NCI-H2227 (cell line): Measurements from ENCODE around the gene USP30.

Experiments used
- DNase-seq: peaks from one replicate; lab custom pipeline; 2025; ENCODE audit not compliant: unreplicated experiment; lab: John Stamatoyannopoulos, UW

Gene USP30

DNA sequence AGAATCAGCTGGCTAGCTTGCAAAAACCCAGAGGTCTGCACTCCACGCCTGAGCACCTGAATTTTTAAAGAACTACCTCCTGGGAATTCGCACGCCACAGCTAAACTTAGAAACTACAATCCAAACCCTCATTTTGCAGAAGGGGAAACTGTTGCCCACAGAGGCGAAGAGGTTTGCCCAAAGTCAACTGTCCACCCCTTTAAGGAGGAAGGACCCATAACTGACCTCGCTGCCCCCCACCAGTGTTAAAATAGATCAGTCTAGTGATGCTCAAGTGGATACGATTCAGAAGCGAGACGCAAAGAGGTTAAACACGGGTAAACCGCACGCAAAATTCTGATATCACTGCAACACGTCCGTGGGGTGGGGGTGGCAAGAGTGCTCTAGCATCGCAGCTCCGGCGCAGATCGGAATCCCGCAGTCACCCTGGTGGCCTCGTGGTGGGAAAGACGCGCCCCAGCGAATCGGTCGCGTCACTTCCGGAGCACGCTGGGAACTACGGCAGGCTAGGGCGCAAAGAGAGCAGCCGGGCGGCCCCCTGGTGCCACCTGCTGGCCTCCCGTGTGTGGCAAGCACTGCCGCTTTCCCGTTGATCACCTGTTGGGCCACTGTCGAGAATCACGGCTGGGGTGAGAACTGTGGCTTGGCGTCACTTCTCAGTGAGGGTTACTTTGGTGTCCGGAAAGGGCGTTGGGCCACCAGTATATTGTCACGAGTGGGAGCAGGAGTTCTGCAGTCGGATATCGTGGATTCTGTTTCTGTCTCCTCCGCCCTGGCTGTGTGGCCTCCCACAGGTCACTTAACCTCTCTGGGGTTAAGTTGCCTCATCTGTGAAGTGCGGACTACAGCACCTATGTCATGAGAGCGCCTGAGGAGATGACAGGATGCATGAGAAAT lies 40.9 kb downstream of the USP30 start, which contains the start of gene ALKBH2:
Gene ALKBH2 (minus strand): TSS at position 451 of the 897 bp plus-strand sequence. CDS start 686 bp downstream, outside the sequence.
- peak; percentile 98 for DNase-seq

DNA sequence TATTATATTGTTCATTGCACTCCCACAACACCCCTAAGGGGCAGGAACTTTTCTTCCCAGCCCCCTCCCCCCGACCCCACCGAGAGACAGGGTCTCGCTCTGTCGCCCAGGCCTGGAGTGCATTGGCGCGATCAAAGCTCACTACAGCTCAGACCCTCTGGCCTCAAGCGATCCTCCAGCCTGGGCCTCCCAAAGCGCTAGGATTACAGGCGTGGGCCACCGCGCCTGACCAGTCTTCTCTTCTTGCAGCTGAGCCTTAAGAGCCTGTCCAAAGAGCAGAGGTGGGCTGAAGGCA lies 44.7 kb downstream of the USP30 start:
- no peak for DNase-seq

DNA sequence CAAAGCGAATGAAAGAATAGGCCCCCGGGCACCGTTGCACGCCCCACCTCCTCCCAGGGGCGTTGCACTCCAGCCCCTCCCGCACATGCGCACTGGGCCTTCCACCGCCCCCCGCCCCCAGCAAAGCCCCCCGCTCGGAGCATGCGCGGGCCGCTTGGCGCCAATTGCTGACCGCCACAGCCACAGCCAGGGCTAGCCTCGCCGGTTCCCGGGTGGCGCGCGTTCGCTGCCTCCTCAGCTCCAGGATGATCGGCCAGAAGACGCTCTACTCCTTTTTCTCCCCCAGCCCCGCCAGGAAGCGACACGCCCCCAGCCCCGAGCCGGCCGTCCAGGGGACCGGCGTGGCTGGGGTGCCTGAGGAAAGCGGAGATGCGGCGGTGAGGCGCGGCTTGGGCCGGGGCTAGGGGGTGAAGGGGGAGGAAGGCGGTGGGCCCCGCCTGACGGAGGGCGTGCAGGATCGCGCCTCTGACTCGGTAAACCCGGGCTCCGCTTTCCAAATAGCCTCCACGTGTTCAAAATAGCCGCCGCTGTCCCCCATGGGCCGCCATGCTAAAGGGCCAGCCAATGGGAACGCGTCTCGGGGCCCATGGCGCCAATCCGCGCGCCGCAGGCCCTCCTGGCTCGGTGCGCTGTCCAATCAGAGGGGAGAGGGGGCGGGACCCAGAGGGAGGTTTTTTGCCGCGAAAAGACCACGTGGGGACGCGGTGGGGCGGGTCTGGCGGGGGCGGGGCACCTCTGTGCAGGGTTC lies 45.2 kb downstream of the USP30 start, which contains the start of gene UNG:
Gene UNG (plus strand): TSS at position 163 of the 748 bp plus-strand sequence. CDS start 83 bp downstream, at position 246.
- peak; percentile 98 for DNase-seq

DNA sequence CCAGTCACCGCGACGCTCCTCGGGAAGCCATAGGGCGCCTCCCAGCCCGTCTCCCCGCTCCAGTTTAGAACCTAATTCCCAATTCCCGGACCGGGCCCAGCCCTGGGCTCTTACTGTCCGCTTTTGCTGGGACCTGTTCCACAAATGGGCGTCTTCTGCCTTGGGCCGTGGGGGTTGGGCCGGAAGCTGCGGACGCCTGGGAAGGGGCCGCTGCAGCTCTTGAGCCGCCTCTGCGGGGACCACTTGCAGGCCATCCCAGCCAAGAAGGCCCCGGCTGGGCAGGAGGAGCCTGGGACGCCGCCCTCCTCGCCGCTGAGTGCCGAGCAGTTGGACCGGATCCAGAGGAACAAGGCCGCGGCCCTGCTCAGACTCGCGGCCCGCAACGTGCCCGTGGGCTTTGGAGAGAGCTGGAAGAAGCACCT lies 45.8 kb downstream of the USP30 start:
- peak; percentile 89 for DNase-seq

DNA sequence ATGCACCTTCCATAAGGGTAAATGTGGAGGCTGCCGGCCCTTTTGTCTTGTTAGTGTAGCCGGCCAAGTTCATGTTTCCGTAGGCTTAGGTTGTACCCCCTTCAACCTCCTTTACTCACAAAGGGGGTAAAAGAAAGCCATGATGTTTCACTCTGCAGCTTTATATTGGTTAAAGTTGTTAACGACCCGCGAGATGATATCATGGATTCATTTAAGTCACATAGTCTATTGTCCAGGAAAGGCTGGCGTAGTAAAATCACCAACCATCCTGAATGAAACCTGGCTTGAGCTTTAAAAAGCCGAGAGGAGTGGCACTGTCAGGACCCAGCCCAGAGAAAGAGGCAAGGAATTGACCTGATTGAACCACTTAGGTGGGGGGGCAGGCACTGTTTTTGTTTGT lies 46.3 kb downstream of the USP30 start:
- peak; percentile 36 for DNase-seq

DNA sequence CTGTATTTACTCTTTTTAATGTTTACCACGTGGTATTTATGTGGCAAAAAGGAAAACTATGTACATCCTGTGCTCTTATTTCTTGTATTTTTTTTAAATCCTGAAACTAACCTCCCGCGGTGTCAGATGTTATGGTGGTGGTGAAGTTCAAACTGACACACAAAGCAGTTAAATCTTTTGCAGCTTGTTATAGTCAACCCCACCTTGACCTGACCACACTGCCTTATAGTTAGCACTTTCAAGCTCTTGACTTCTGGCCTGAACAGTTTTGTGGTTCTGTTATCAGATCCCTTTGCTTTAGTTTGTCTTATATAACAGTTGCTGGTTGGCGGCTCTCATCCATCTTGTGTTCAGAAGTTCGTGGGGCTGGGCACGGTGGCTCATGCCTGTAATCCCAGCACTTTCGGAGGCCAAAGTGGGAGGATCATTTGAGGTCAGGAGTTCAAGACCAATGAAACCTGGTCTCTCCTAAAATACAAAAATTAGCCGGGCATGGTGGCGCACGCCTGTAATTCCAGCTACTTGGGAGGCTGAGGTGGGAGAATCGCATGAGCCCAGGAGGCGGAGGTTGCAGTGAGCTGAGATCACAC lies 47.1 kb downstream of the USP30 start:
- DNase-seq, result no peak

DNA sequence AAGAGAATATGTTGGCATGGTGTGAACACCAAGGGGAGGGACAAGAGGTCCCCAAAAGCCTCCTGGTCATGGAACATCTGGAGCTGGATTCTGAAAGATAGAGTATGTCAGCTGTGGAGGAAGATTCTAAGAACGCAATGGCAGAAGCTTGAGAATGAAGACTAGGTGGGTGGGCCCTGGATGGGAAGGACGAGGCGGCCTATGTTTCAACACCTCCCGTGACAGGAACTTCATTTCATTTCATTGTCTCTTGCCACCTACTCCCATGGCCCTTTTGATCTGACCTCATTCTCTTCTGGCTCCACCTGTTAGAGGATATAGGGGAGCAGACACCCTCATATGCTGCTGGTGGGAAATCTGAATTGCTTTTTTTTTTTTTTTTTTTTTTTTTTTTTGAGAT lies 48.4 kb downstream of the USP30 start:
- no peak for DNase-seq

DNA sequence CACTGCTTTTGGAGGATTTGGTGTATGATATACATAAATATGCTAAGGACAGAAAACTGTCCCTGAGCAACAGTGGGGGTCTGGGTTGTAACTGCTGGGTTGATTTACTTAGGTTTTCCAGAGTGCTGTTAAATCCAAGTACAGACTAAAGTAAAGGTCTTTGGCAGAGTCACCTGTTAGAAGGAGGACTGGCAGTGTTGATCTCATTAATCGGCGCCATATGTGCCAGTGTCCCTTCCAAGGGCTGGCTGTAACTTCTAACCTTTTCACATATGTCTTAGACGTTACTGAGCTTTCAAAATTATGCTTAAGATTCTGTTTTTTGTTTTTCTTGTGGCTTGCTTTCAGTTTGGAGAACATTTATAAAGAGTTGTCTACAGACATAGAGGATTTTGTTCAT lies 50.1 kb downstream of the USP30 start:
- DNase-seq, result no peak

DNA sequence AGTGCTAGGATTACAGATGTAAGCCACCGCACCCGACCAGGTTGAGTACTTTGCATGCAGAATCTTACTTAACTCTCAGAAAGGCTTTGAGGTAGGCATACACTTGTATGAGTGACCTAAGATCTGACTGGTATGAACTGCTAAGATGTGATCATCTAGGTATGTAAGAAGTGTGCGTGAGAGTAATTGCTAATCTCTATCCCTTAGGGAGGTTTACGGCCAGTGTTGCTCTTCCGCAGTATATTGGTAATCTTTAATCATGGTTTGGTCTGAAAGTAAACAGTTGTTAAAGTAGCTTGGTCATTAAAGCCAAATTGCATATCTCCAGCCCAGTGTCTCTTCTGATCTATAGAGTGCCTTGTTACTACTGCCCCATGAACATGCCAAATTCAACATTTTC lies 52.8 kb downstream of the USP30 start:
- DNase-seq, result no peak

DNA sequence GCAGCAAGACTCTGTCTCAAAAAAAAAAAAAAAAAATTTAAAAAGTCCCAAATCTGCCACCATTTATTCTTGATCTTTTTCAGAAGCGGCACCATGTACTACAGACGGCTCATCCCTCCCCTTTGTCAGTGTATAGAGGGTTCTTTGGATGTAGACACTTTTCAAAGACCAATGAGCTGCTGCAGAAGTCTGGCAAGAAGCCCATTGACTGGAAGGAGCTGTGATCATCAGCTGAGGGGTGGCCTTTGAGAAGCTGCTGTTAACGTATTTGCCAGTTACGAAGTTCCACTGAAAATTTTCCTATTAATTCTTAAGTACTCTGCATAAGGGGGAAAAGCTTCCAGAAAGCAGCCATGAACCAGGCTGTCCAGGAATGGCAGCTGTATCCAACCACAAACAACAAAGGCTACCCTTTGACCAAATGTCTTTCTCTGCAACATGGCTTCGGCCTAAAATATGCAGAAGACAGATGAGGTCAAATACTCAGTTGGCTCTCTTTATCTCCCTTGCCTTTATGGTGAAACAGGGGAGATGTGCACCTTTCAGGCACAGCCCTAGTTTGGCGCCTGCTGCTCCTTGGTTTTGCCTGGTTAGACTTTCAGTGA lies 57.5 kb downstream of the USP30 start:
- DNase-seq, result no peak

DNA sequence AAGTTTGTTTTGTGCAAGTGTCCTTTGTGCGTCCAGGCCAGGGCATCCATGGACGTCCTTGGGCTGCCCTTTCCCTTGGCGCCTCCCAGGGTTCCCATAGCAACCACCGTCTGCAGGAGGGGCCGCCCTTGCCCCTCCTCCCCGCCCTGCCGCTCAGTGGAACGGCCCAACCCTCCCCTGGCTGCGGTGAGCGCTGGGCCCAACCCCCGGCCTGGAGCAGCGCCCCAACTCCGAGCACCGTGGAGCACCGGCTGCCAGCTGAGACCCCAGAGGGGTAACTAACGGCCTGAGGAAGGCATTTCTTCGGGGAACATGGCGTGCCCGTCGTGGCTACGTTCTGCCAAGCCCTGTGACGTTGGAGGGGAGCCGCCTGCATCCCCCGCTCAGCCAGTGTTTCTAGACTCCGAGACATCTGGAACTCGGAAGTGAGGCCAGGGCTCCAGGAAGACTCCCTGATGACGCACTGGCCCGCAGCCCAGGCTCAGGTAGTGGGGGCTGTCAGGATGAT lies 58.7 kb downstream of the USP30 start:
- DNase-seq, result peak; percentile 90

DNA sequence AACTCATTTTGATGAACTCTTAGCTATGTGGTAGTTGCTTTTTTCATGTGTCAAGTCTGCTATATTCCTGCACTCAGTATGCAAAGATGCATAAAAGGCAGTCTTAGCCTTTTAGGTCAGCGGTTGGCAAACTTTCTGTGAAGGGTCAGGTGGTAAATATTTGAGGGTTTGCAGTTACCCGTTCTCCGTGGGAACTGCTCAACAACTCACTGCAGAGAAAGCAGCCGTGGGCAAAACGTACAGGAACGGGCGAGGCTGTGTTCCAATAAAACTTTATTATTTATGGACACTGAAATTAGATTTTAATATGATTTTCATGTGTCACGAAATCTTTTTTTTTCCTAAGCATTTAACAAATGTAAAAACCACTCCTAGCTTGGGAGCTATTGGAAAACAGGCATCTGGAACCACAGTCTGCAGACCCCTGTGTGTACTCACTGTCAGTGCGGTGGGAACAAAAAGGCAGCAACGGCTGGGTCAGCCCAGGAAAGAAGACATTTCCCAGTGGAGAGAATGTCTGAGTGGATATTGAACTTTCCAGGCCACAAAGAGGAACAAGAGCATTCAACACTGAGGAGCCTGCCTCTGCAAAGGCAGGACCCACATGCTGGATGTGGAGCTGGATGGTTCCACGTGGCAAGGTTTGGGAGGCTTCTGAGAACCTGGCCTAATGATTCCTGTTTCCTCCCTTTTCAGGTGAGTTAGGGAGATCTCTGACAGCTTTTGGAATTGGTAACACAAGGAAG lies 60.5 kb downstream of the USP30 start:
- DNase-seq, result no peak

DNA sequence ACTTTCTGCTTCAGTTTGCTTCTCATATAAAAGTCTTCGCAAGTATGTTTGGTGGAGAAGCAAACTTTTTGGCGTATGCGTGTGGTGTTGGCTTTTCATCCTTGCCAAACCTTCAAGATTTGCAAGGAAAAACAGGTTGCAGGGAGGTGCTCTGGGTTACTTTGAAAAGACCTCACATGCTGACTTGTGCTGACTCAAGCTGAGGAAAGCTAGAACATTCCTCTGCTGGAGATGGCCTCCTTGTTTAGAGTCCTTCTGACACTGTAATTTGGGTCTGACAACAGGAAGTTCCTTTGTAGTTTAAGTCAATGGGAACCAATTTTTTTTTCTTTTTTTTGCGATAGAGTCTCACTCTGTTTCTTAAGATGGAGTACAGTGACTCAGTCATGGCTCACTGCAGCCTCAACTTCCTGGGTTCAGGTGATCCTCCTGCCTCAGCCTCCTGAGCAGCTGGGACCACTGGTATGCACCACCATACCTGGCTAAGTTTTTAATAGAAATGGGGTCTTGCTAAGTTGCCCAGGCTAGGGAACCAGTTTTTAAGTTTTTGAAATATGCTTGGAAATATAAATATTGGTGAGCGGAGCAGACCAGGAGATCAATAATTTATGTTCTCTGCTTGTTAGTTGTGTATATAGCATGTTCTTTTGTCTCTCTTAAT lies 61.4 kb downstream of the USP30 start:
- no peak for DNase-seq

DNA sequence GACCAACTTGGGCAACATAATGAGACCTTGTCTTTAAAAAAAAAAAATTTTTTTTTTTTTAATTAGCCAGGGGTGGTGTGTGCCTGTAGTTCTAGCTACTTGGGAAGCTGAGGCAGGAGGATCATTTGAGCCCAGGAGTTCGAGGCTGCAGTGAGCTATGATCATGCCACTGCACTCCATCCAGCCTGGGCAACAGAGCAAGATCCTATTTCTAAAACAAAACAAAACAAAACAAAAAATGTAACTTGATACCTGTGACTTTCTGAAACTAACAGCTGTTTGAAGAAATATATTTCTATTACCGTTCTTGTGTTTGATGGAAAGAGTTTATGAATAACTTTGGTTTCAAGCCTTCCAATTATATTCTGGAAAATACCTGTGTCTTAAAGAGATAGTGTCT lies 62.3 kb downstream of the USP30 start:
- no peak for DNase-seq

DNA sequence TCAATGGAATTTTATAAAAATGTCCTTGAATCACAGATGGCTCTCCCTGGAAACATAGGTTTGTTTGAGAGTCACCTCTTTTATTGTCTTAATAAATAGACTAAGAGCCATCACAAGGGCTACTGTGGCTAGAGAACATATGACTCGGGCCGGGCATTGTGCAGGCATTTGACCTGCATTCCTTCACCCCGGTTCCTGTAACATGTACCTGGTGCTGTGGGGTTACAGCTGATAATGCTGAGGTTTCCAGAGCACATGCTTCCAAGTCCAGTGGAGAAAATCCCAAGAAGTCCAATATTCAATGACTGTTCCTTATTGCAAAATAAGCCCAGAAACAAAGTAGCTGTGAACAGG lies 63.0 kb downstream of the USP30 start:
- DNase-seq, result no peak

DNA sequence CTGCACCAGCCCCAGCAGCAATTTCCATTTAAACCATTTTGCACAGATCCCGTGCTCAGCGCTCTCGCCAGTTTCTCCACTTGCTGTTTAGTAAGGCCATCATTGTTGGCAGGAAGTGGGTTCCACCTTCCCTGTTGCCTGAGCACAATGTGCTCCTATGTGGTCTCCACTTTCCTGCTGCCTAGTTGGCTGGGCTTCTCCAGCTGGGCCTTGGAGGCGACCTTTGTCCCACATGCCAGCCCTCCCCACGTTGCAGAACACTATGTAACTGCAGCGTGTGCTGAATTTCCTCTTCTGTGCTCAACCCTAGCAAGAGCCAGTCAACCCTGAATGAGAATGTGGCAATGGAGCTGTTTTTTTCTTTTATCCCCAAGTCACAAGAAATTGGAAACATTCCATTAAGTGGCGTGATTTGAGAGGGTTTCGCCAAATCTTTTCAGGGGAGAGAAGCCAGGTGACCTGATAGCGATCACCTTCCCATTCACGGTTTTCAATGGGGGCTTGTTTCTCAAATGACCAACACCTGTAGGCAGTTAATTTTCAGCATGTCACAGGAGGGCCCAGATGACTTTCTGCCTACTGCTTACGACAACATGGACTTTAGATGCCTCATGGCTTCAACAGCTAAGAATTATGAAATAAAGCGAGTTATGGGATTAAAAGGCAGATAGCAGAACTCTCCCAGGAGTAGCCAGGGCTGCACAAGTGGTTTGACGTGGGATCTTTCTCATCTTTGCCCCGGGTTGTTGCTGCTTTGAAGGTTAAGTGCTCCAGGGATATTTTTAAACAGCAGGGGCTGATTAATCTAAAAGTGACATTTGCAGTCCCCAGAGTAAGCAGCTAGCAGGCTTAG lies 63.6 kb downstream of the USP30 start, which contains the start of gene ACACB:
Gene ACACB (plus strand): TSS at position 830 of the 853 bp plus-strand sequence. CDS start 22,819 bp downstream, outside the sequence.
- DNase-seq, result peak; percentile 39

DNA sequence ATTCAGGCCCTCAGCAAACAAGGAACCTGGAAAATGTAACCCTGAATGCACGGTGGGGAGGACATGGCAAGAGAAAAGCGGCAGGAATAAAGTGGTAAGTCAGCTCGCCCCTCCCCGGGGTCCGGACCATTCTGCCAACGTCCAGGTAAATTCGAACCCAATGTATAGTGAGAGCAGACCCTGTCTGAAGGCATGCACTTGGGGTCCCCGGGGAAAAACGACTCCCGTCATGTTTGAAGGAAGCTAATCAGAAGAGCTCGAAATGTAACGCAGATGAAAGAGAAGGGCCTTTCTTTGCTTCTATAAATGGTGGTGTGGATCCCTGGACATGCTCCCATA lies 64.2 kb downstream of the USP30 start:
- DNase-seq, result no peak

DNA sequence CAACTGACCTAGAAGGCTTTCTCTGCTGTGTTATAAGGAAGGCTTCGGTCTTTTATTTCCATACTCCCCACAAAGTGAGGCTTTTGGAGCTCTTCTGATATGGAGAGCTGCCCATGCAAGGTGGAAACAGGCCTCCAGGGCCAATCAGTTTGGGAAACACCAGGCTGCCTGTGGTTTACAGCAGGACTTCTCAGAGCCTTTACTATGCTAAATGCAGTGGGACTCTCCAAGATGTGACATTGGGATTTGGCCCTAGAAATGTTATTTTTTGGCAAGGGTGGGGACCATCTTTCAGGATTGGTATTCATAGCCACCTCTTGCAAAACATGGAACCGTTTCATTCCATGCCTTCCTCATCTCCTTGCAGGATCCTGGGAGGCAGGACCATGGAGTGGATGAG lies 67.7 kb downstream of the USP30 start:
- DNase-seq, result no peak

DNA sequence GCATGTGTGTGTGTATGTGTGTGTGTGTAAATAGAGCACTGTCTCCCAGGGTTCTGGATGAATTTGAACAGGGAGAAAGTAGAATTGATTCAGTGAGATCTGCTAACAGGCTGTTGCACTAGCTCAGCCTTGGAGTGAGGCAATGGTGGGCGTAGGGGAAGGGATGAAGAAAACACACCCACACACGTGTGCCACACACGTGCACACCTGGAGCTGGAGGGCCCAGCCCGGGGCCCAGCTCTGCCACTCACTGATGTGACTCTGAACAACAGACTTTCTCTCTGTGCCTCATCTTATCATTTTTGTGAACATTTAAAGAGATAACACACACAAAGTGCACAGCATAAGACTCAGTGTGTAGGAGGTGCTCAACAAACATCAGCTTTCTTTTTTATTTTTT lies 68.2 kb downstream of the USP30 start:
- DNase-seq, result no peak
